Measurements from ENCODE around the gene UBAP2. TPM values are rescaled to one million over a fixed set of nuclear protein-coding genes. Genes with fewer than 3 reads are reported as not detected.

The UBAP2 gene
- total and polyA plus RNA-seq, 8 donors = 28.2 to 40.3 (median 36.3) TPM

DNA sequence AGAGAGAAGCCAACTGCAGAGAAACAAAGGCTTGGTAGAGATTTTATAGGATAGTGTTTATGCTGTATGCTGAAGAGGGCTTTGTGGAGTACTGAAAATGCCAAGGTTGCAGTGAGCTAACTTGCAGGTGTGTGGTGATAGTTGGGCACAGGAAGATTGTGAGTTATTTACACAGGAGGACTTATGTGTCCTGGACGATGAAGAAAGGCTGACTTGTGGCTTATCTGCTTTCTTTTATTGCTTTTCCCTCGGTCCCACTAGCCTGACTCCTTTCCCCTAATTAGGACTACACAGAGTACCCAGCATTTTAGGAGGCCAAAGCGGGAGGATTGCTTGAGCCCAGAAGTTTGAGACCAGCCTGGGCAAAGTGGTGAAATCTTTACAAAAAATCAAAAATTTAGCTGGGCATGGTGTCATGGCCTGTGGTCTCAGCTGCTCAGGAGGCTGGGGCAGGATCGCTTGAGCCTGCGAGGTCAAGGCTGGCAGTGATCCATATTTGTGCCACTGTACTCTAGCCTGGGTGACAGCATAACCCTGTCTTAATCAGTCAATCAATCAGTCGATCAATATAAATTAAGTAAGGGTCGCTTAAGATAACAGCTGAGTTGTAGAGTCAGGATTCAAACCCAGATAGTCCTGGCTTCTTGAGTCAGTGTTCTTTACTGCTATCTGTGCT, 169.9 kb downstream of the UBAP2 start:
- no peak overlapping the region for H3K4me3 ChIP-seq
- intact Hi-C loops (cut with DNase I) = no loop called here
- DNase-seq (no peak), ATAC-seq (no peak)
- H3K4me1 ChIP-seq = peaks cover 0 to 60% of the 10 kb centered on the region in 2 donors
- no peak overlapping the region for H3K27ac ChIP-seq
- H3K36me3 ChIP-seq = no peaks in the 10 kb centered on the region
- H3K9me3 ChIP-seq = no peaks in the 10 kb centered on the region
- H3K27me3 ChIP-seq = no peaks in the 10 kb centered on the region
- no peak for TF ChIP-seq CTCF (IDR thresholded peaks at IDR 0.05)

GRCh38 chr9:33877727-33878489, 170.8 kb downstream of the UBAP2 start:
- Histone ChIP-seq H3K36me3 (no peaks in the 10 kb centered on the region), H3K4me3 (no peak overlapping the region), H3K4me1 (peaks cover 0 to 52% of the 10 kb centered on the region in 2 donors), H3K27me3 (no peaks in the 10 kb centered on the region), H3K27ac (no peak overlapping the region), H3K9me3 (no peaks in the 10 kb centered on the region)
- ATAC-seq = no peak
- intact Hi-C loops (cut with DNase I) = no loop called here
- DNase-seq = no peak
- no peak for TF ChIP-seq CTCF (IDR thresholded peaks at IDR 0.05)

Other genes with a start within 250 kb of the UBAP2 start
- 10 to 100 TPM; 34.0 to 37.5 TPM for gene UBE2R2, start 231.7 kb downstream of the UBAP2 start, total RNA-seq
- 10 to 100 TPM; 54.2 to 60.6 (median 57.9) TPM for gene UBE2R2, start 231.7 kb downstream of the UBAP2 start, polyA plus RNA-seq (ENCODE audit: insufficient read length in 6 of 6)
- 10 to 100 TPM; 30.4 to 45.8 TPM for gene DCAF12, start 77.8 kb upstream of the UBAP2 start, total RNA-seq
- gene DCAF12, start 77.8 kb upstream of the UBAP2 start, polyA plus RNA-seq (ENCODE audit: insufficient read length in 6 of 6) = 10 to 100 TPM; 62.2 to 70.9 (median 67.7) TPM
- 10 to 100 TPM; 53.8 to 54.1 TPM for gene UBAP1, start 130.2 kb upstream of the UBAP2 start, total RNA-seq
- gene UBAP1, start 130.2 kb upstream of the UBAP2 start, polyA plus RNA-seq (ENCODE audit: insufficient read length in 6 of 6) = 10 to 100 TPM; 40.5 to 51.8 (median 47.0) TPM